MM.1S (cell line): ENCODE results near the gene DOCK4.

Experiments used
- EZH2 ChIP-seq: fragments of 300-600 bp; sonication (generic); optimal IDR thresholded peaks from 2 replicates; pipeline ENCODE3; 2017; ENCODE audit warnings: low read depth, mild to moderate bottlenecking, antibody characterized with exemption, low read length, mixed read lengths
- EZH2phosphoT487 ChIP-seq: fragments of 300-600 bp; sonication (generic); IDR thresholded peaks from 2 replicates; pipeline ENCODE4 v1.6.1; 2018; ENCODE audit warnings: antibody characterized with exemption, low read length

- TF ChIP-seq EZH2: no peak
- no peak for TF ChIP-seq EZH2phosphoT487
These were observed 278.7 kb downstream of the DOCK4 start for GRCh38 chr7:111927353-111928019.
